H9 (cell line): ENCODE data around the gene SYT11. TPM values are rescaled to one million over a fixed set of nuclear protein-coding genes. Genes with fewer than 3 reads are reported as not detected.

ENCODE experiments used
- DNase-seq: peaks from one replicate; pipeline ENCODE4 v3.0.0-alpha.2; 2017
- H2AFZ ChIP-seq: one replicate; pipeline ENCODE4 v1.6.1; 2013; ENCODE audit warnings: mild to moderate bottlenecking, low read length, control low read depth, moderate library complexity
- H2AK5ac ChIP-seq: 2 replicates; pipeline ENCODE4 v1.6.1; 2013; ENCODE audit warnings: low read length, control low read depth, mixed read lengths; ENCODE audit not compliant: insufficient read length
- H2BK120ac ChIP-seq: one replicate; pipeline ENCODE4 v1.6.1; 2013; ENCODE audit warnings: low read depth, mild to moderate bottlenecking, low read length, control low read depth, inconsistent platforms; ENCODE audit not compliant: poor library complexity, severe bottlenecking
- H2BK12ac ChIP-seq: 2 replicates; pipeline ENCODE4 v1.6.1; 2013; ENCODE audit warnings: low read length, control low read depth, mixed read lengths, low read depth; ENCODE audit not compliant: insufficient read length
- H2BK15ac ChIP-seq: 2 replicates; pipeline ENCODE4 v1.6.1; 2013; ENCODE audit warnings: low read depth, low read length, control low read depth
- H2BK20ac ChIP-seq: one replicate; pipeline ENCODE4 v1.6.1; 2013; ENCODE audit warnings: low read depth, mild to moderate bottlenecking, low read length, control low read depth, inconsistent platforms; ENCODE audit not compliant: poor library complexity, severe bottlenecking
- H2BK5ac ChIP-seq: 2 replicates; pipeline ENCODE4 v1.6.1; 2013; ENCODE audit warnings: low read length, control low read depth, mixed read lengths; ENCODE audit not compliant: insufficient read length
- H3K14ac ChIP-seq: 2 replicates; pipeline ENCODE4 v1.6.1; 2013; ENCODE audit warnings: low read length, control low read depth; ENCODE audit not compliant: insufficient read depth
- H3K18ac ChIP-seq: 2 replicates; pipeline ENCODE4 v1.6.1; 2013; ENCODE audit warnings: low read depth, mild to moderate bottlenecking, mixed read lengths, low read length, control low read depth; ENCODE audit not compliant: insufficient read length
- H3K23ac ChIP-seq: 2 replicates; pipeline ENCODE4 v1.6.1; 2013; ENCODE audit warnings: low read length, control low read depth, mixed read lengths, low read depth; ENCODE audit not compliant: insufficient read length
- H3K23me2 ChIP-seq: 2 replicates; pipeline ENCODE4 v1.6.1; 2013; ENCODE audit warnings: low read depth, mild to moderate bottlenecking, mixed read lengths, low read length, control low read depth; ENCODE audit not compliant: insufficient read length, poor library complexity, severe bottlenecking
- H3K27ac ChIP-seq: 2 replicates; pipeline ENCODE4 v1.5.1; 2013; ENCODE audit warnings: low read length, control low read depth, mixed read lengths, low read depth; ENCODE audit not compliant: insufficient read length
- H3K27me3 ChIP-seq: 2 replicates; pipeline ENCODE4 v1.6.1; 2013; ENCODE audit warnings: low read length, control low read depth, inconsistent platforms; ENCODE audit not compliant: insufficient read depth
- H3K4ac ChIP-seq: 2 replicates; pipeline ENCODE4 v1.6.1; 2013; ENCODE audit warnings: low read depth, mild to moderate bottlenecking, control low read depth, inconsistent platforms, low read length, moderate library complexity
- H3K4me1 ChIP-seq: 2 replicates; pipeline ENCODE4 v1.6.1; 2013; ENCODE audit warnings: low read length, control low read depth, inconsistent platforms; ENCODE audit not compliant: insufficient read depth
- H3K4me2 ChIP-seq: 2 replicates; pipeline ENCODE4 v1.6.1; 2013; ENCODE audit warnings: low read length, control low read depth, mixed read lengths; ENCODE audit not compliant: insufficient read length, insufficient read depth
- H3K56ac ChIP-seq: 2 replicates; pipeline ENCODE4 v1.6.1; 2013; ENCODE audit warnings: low read depth, mild to moderate bottlenecking, mixed read lengths, low read length, control low read depth; ENCODE audit not compliant: insufficient read length
- H3K79me1 ChIP-seq: 2 replicates; pipeline ENCODE4 v1.6.1; 2013; ENCODE audit warnings: low read depth, mild to moderate bottlenecking, moderate library complexity, low read length, control low read depth, inconsistent platforms; ENCODE audit not compliant: insufficient read depth, poor library complexity, severe bottlenecking
- H3K79me2 ChIP-seq: 2 replicates; pipeline ENCODE4 v1.6.1; 2013; ENCODE audit warnings: low read length, control low read depth, inconsistent platforms; ENCODE audit not compliant: insufficient read depth
- H3K9ac ChIP-seq: 2 replicates; pipeline ENCODE4 v1.6.1; 2013; ENCODE audit warnings: low read length, control low read depth, mixed read lengths; ENCODE audit not compliant: insufficient read length; ENCODE audit errors: extremely low read depth
- H3K9me3 ChIP-seq: one replicate; pipeline ENCODE4 v1.6.1; 2013; ENCODE audit warnings: low read depth, low read length, inconsistent platforms; ENCODE audit not compliant: control insufficient read depth
- H3T11ph ChIP-seq: one replicate; pipeline ENCODE4 v1.6.1; 2013; ENCODE audit warnings: mild to moderate bottlenecking, low read length, control low read depth, inconsistent platforms
- H4K20me1 ChIP-seq: one replicate; pipeline ENCODE4 v1.6.1; 2013; ENCODE audit not compliant: control insufficient read depth, insufficient read length, insufficient read depth
- H4K5ac ChIP-seq: 2 replicates; pipeline ENCODE4 v1.6.1; 2013; ENCODE audit warnings: low read depth, mild to moderate bottlenecking, mixed read lengths, low read length, control low read depth; ENCODE audit not compliant: insufficient read length
- H4K8ac ChIP-seq: replicated peaks from 2 replicates; pipeline ENCODE4 v1.6.1; 2013; ENCODE audit warnings: low read length, control low read depth, mixed read lengths, low read depth; ENCODE audit not compliant: insufficient read length
- H4K91ac ChIP-seq: 2 replicates; pipeline ENCODE4 v1.6.1; 2013; ENCODE audit warnings: low read depth, mild to moderate bottlenecking, moderate library complexity, mixed read lengths, low read length, control low read depth; ENCODE audit not compliant: insufficient read length
- H3K27ac Mint-ChIP-seq, 3 experiments: 2 replicates in 2 of 3; 3 replicates in 1 of 3; pipeline ENCODE4 v1.8.0; 2020 to 2021; ENCODE audit warnings: mixed read lengths in 3 of 3, mild to moderate bottlenecking in 1 of 3, moderate library complexity in 1 of 3
- H3K27me3 Mint-ChIP-seq: 2 replicates; pipeline ENCODE4 v1.8.0; 2021; ENCODE audit warnings: low read depth, mild to moderate bottlenecking, moderate library complexity, mixed read lengths
- H3K36me3 Mint-ChIP-seq, 3 experiments: 2 replicates in 2 of 3; 3 replicates in 1 of 3; pipeline ENCODE4 v1.8.0; 2020 to 2021; ENCODE audit warnings: low read depth in 3 of 3, mixed read lengths in 3 of 3; ENCODE audit not compliant: insufficient read depth in 1 of 3
- H3K4me1 Mint-ChIP-seq, 2 experiments: 2 replicates each; pipeline ENCODE4 v1.8.0; 2020; ENCODE audit warnings: mixed read lengths in 2 of 2
- H3K4me3 Mint-ChIP-seq, 2 experiments: 2 replicates in 1 of 2; 3 replicates in 1 of 2; pipeline ENCODE4 v1.8.0; 2020 to 2021; ENCODE audit warnings: mild to moderate bottlenecking in 2 of 2, mixed read lengths in 2 of 2, moderate library complexity in 1 of 2
- H3K9me3 Mint-ChIP-seq, 2 experiments: 2 replicates in 1 of 2; 3 replicates in 1 of 2; pipeline ENCODE4 v1.8.0; 2020; ENCODE audit warnings: mild to moderate bottlenecking in 2 of 2, mixed read lengths in 2 of 2, moderate library complexity in 1 of 2
- WGBS: extraction: QIAGEN DNeasy Blood & Tissue Kit; methylation state at CpG from one replicate; pipeline ENCODE4 v1.1.7; 2013; ENCODE audit warnings: missing lambda C conversion rate, low lambda C conversion rate, mixed read lengths; ENCODE audit not compliant: insufficient read length; ENCODE audit errors: extremely low coverage; 5-methylcytosine and 5-hydroxymethylcytosine counted together
- total RNA-seq: library from RNA; stranded (reverse); gene quantifications from 2 replicates; pipeline ENCODE4 v1.2.1, GENCODE V29; 2021
- TF ChIP-seq, protein P1 (sequence below): fragments of 200-600 bp; sonication (generic); conservative IDR thresholded peaks from 3 replicates; pipeline ENCODE4 v1.8.0; 2021; ENCODE audit warnings: antibody characterized with exemption, mild to moderate bottlenecking

The SYT11 gene
- total RNA-seq, 1 experiment from 2014 or later: 0.28 TPM

DNA sequence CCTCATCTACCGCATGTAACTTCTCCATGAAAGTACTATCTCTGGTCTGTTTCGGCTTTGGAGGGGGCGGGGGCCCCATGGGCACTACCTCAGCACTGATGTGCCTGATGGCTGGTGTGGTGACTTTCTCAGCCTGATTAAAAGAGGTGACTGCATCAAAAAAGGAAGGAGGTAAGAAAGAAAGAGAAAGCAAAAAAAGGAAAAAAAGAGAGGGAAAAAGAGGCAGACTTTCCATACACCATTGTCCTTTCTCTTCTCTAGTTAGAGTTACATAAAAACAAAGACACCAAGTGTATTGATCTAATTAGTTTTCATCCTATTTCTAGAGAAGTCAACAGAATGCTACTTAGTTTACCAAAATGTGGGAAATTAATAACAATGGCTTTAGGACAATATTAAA is 45.7 kb upstream of the SYT11 start:
- Histone ChIP-seq H2AFZ (no peak overlapping the region), H4K5ac (no peak overlapping the region), H3K27ac (no peak overlapping the region), H2BK15ac (no peak overlapping the region), H3K23ac (no peak overlapping the region), H3K9ac (no peak overlapping the region), H2AK5ac (no peak overlapping the region), H2BK20ac (no peak overlapping the region), H3K79me1 (no peaks in the 10 kb centered on the region), H4K91ac (no peak overlapping the region), H3K4ac (no peak overlapping the region), H3K4me2 (no peak overlapping the region), H2BK12ac (no peak overlapping the region), H3K9me3 (no peaks in the 10 kb centered on the region), H2BK120ac (no peak overlapping the region), H3K4me1 (no peaks in the 10 kb centered on the region), H3K27me3 (no peaks in the 10 kb centered on the region), H2BK5ac (no peak overlapping the region), H4K8ac (no peak overlapping the region), H3K14ac (no peak overlapping the region), H3T11ph (no peak overlapping the region), H3K79me2 (no peaks in the 10 kb centered on the region), H3K23me2 (no peaks in the 10 kb centered on the region), H3K56ac (no peak overlapping the region), H4K20me1 (no peaks in the 10 kb centered on the region), H3K18ac (no peak overlapping the region)
- TF ChIP-seq, protein P1, sequence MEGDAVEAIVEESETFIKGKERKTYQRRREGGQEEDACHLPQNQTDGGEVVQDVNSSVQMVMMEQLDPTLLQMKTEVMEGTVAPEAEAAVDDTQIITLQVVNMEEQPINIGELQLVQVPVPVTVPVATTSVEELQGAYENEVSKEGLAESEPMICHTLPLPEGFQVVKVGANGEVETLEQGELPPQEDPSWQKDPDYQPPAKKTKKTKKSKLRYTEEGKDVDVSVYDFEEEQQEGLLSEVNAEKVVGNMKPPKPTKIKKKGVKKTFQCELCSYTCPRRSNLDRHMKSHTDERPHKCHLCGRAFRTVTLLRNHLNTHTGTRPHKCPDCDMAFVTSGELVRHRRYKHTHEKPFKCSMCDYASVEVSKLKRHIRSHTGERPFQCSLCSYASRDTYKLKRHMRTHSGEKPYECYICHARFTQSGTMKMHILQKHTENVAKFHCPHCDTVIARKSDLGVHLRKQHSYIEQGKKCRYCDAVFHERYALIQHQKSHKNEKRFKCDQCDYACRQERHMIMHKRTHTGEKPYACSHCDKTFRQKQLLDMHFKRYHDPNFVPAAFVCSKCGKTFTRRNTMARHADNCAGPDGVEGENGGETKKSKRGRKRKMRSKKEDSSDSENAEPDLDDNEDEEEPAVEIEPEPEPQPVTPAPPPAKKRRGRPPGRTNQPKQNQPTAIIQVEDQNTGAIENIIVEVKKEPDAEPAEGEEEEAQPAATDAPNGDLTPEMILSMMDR: no peak
- Mint-ChIP-seq H3K9me3 (no peaks in the 10 kb centered on the region), H3K4me1 (peaks cover 12% of the 10 kb centered on the region in 2 experiments), H3K27ac (peak overlapping the region in 1 of 3 experiments; percentile 50; a peak in 2 of 7 replicates), H3K4me3 (no peak overlapping the region), H3K36me3 (peaks cover 23 to 63% (median 52%) of the 10 kb centered on the region in 3 experiments; a peak in 6 of 7 replicates), H3K27me3 (no peaks in the 10 kb centered on the region)
- no CpG with 5 or more reads among the region's 3 CpGs for WGBS
- no peak for DNase-seq
